Endodermal cell (in vitro differentiated cells): ENCODE data around the gene AQP4. TPM values are rescaled to one million over a fixed set of nuclear protein-coding genes. Genes with fewer than 3 reads are reported as not detected.
A peak's percentile ranks its signal among the peaks of the same experiment; 100 is the strongest.

Source experiments
- DNase-seq: peaks from one replicate; pipeline ENCODE4 v3.0.0-alpha.2; 2017
- H3K27ac ChIP-seq: 2 replicates; pipeline ENCODE4 v1.5.1; 2013; ENCODE audit warnings: mild to moderate bottlenecking, low read depth, low read length, moderate library complexity
- H3K27me3 ChIP-seq: 2 replicates; pipeline ENCODE4 v1.6.1; 2013; ENCODE audit warnings: mild to moderate bottlenecking, low read length, moderate library complexity; ENCODE audit not compliant: insufficient read depth, control insufficient read depth, poor library complexity, severe bottlenecking
- H3K36me3 ChIP-seq: 2 replicates; pipeline ENCODE4 v1.7.0; 2013; ENCODE audit warnings: mild to moderate bottlenecking, low read length, moderate library complexity; ENCODE audit not compliant: control insufficient read depth, insufficient read depth
- H3K4me1 ChIP-seq: one replicate; pipeline ENCODE4 v1.7.0; 2013; ENCODE audit warnings: low read length; ENCODE audit not compliant: control insufficient read depth, insufficient read depth
- H3K4me3 ChIP-seq: 2 replicates; pipeline ENCODE4 v1.5.1; 2013; ENCODE audit warnings: mild to moderate bottlenecking, low read length, moderate library complexity
- H3K9ac ChIP-seq: 2 replicates; pipeline ENCODE4 v1.6.1; 2013; ENCODE audit warnings: mild to moderate bottlenecking, low read length, moderate library complexity; ENCODE audit not compliant: poor library complexity, severe bottlenecking; ENCODE audit errors: extremely low read depth
- H3K9me3 ChIP-seq: 2 replicates; pipeline ENCODE4 v1.6.1; 2013; ENCODE audit warnings: mild to moderate bottlenecking, low read length, moderate library complexity; ENCODE audit not compliant: control insufficient read depth
- H3K27ac Mint-ChIP-seq: 2 replicates; pipeline ENCODE4 v1.8.0; 2020; ENCODE audit warnings: mixed read lengths
- H3K27me3 Mint-ChIP-seq: 2 replicates; pipeline ENCODE4 v1.8.0; 2021; ENCODE audit warnings: mild to moderate bottlenecking, mixed read lengths; ENCODE audit not compliant: insufficient read depth
- H3K36me3 Mint-ChIP-seq: 2 replicates; pipeline ENCODE4 v1.8.0; 2020; ENCODE audit warnings: low read depth, mixed read lengths
- H3K4me1 Mint-ChIP-seq: 2 replicates; pipeline ENCODE4 v1.8.0; 2020; ENCODE audit warnings: mixed read lengths
- H3K4me3 Mint-ChIP-seq: 2 replicates; pipeline ENCODE4 v1.8.0; 2020; ENCODE audit warnings: mild to moderate bottlenecking, moderate library complexity, mixed read lengths
- H3K9me3 Mint-ChIP-seq: 2 replicates; pipeline ENCODE4 v1.8.0; 2020; ENCODE audit warnings: mild to moderate bottlenecking, mixed read lengths
- WGBS, 2 experiments: methylation state at CpG; one replicate each; pipeline versions ENCODE4 v1.1.5 to v1.1.7; 2013; ENCODE audit warnings: missing lambda C conversion rate in 2 of 2, mixed read lengths in 1 of 2; ENCODE audit not compliant: insufficient coverage in 1 of 2, insufficient read length in 1 of 2; 5-methylcytosine and 5-hydroxymethylcytosine counted together
- total RNA-seq, 2 donors: library from RNA; stranded (reverse); fragmentation: NEBNext Ultra II Directional in 1 of 2; extraction: Animal tissue kit (Norgen Biotek cat#: 25700) in 1 of 2; gene quantifications; 2 replicates in 1 of 2; 3 replicates in 1 of 2; pipeline ENCODE4 v1.2.1, GENCODE V29; 2021
- TF ChIP-seq, protein P1 (sequence below): fragments of 200-600 bp; sonication (generic); conservative IDR thresholded peaks from 2 replicates; pipeline ENCODE4 v1.5.0; 2021; ENCODE audit warnings: antibody characterized with exemption, mild to moderate bottlenecking

Gene AQP4
- total RNA-seq, 2 donors from 2014 or later = 2.1 to 10.2 TPM

DNA sequence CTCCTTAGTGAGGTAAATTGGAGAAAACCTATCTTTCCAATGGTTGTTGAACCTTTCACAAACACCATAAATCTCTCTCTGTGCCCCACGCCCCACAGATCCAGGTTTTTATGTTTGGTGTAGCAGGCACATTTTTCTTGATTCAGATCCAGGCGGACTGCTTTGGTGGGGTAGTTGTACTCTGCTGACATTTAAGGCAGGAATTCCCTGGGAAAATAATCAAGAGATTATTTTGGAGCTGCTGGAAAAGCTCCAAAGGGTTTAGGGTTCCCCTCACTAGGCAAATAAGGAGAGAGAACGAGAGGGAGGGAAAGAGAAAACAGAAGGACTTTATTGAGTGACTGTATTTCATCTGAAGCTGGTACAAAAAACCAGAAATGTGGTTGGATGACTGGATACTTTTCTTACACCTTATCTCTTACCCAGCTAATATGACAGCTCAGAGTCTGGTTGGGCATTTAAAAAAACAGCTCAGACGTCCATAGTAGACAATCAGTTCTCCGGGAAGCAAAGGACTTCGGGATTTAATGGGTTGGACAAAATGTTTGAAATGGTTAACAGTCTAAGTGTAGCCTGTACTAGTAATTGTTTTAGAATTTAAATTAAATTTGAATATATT, 3.6 kb upstream of the AQP4 start:
- Histone ChIP-seq H3K9me3 (no peaks in the 10 kb centered on the region), H3K36me3 (no peaks in the 10 kb centered on the region), H3K4me1 (peaks cover 3% of the 10 kb centered on the region), H3K9ac (no peak overlapping the region), H3K27me3 (peaks cover 16% of the 10 kb centered on the region), H3K27ac (no peak overlapping the region), H3K4me3 (no peak overlapping the region)
- peaks cover 20% of the 10 kb centered on the region for H3K4me1 Mint-ChIP-seq
- H3K27ac Mint-ChIP-seq = no peak overlapping the region
- no peak overlapping the region for H3K4me3 Mint-ChIP-seq
- TF ChIP-seq, protein P1, sequence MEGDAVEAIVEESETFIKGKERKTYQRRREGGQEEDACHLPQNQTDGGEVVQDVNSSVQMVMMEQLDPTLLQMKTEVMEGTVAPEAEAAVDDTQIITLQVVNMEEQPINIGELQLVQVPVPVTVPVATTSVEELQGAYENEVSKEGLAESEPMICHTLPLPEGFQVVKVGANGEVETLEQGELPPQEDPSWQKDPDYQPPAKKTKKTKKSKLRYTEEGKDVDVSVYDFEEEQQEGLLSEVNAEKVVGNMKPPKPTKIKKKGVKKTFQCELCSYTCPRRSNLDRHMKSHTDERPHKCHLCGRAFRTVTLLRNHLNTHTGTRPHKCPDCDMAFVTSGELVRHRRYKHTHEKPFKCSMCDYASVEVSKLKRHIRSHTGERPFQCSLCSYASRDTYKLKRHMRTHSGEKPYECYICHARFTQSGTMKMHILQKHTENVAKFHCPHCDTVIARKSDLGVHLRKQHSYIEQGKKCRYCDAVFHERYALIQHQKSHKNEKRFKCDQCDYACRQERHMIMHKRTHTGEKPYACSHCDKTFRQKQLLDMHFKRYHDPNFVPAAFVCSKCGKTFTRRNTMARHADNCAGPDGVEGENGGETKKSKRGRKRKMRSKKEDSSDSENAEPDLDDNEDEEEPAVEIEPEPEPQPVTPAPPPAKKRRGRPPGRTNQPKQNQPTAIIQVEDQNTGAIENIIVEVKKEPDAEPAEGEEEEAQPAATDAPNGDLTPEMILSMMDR = no peak
- H3K9me3 Mint-ChIP-seq = no peaks in the 10 kb centered on the region
- 87 to 89% methylated on average over 5 to 6 of the region's 6 CpGs for WGBS, 2 experiments
- H3K36me3 Mint-ChIP-seq = no peaks in the 10 kb centered on the region
- H3K27me3 Mint-ChIP-seq = peaks cover 27% of the 10 kb centered on the region
- DNase-seq = no peak

DNA sequence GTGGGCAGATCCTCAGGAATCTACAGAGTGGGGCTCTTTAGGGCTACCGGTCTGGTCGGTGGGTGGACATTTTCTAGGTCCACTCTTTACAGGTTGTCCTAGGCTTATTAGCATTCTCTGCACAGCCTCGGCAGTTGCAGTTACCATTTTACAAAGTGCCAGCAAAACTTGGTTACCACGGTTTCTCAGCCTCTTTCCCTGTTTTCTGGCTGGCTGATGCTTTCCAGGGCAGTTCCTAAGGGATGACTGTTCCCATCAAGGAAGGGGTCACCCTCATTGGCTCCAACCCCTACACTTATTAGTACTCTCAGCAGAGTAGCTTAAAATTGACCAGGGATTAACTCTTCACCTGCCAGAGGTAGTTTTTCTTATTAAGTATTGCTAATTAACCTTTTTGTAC, 2.0 kb upstream of the AQP4 start:
- no peaks in the 10 kb centered on the region for H3K36me3 Mint-ChIP-seq
- H3K4me1 Mint-ChIP-seq = peaks cover 19% of the 10 kb centered on the region

DNA sequence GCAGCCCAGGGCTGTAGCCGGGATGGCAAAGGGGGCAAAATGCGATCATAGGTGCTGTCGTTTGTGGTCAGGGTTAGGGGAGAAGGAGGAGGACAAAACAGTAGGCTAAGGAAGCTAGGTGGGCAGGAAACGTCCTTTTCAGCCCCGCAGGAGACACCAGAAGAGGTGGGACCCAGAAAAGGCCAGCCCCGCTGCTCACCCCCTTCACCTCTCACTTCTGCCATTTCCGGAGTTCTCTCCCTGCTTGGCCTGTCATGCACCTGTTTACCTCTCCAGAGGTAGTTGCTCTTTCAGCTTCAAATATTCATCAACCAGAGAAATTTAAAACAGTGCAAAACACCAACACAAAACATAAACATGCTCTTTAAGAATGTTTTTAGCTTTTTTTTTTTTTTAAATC, 849 bp downstream of the AQP4 start:
- Mint-ChIP-seq H3K27ac (no peak overlapping the region), H3K4me3 (no peak overlapping the region), H3K4me1 (peaks cover 19% of the 10 kb centered on the region), H3K9me3 (no peaks in the 10 kb centered on the region), H3K27me3 (peaks cover 53% of the 10 kb centered on the region), H3K36me3 (no peaks in the 10 kb centered on the region)
- Histone ChIP-seq H3K9ac (no peak overlapping the region), H3K27ac (no peak overlapping the region), H3K27me3 (peaks cover 30% of the 10 kb centered on the region), H3K4me1 (no peaks in the 10 kb centered on the region), H3K4me3 (no peak overlapping the region), H3K36me3 (no peaks in the 10 kb centered on the region), H3K9me3 (no peaks in the 10 kb centered on the region)
- peak; percentile 55 for DNase-seq
- 60 to 72% methylated on average over 5 to 7 of the region's 7 CpGs for WGBS, 2 experiments
- TF ChIP-seq, protein P1 = no peak

More for the DNA sequence above, 2.0 kb upstream of the AQP4 start:
- TF ChIP-seq, protein P1 = no peak
- H3K27ac Mint-ChIP-seq = no peak overlapping the region
- Histone ChIP-seq H3K27ac (no peak overlapping the region), H3K36me3 (no peaks in the 10 kb centered on the region), H3K4me3 (no peak overlapping the region), H3K9ac (no peak overlapping the region), H3K9me3 (no peaks in the 10 kb centered on the region), H3K27me3 (peaks cover 26% of the 10 kb centered on the region), H3K4me1 (no peaks in the 10 kb centered on the region)
- peaks cover 34% of the 10 kb centered on the region for H3K27me3 Mint-ChIP-seq
- H3K4me3 Mint-ChIP-seq = no peak overlapping the region
- no peak for DNase-seq
- no peaks in the 10 kb centered on the region for H3K9me3 Mint-ChIP-seq
- WGBS, 2 experiments = 81 to 90% methylated on average over 4 of the region's 4 CpGs
